ENCODE results near the gene PRMT7. TPM values are rescaled to one million over a fixed set of nuclear protein-coding genes. Genes with fewer than 3 reads are reported as not detected.

The PRMT7 gene
- total RNA-seq, 4 donors from 2014 or later: 74.1 to 91.5 (median 78.0) TPM

DNA sequence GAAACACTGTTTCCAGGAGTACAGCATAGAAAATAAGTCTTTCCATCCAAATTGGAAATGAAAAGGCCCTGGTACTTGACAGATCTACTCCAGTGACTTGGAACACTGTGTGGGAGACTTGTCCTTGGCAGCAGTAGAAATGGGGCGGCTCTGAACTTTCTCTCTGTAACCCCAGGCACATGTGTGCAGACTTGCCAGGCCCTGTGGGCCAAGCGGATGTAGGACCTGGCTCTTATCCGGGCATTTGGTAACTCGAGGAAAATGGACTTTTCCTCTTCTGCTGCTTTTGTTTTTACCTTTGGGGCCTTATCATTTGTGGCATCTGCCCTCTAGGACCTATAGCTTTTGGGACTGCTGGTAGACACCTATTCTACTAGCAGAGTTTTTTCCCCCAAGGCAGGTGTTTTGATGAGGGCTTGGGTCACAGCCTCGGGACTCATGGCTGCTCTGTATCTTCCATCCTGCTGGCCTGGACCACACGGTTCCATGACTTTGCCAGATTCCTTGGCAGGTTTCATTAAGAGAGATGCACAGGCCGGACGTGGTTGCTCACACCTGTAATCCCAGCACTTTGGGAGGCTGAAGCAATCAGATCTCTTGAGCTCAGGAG, 94.0 kb downstream of the PRMT7 start:
- H3K27ac ChIP-seq: no peak overlapping the region
- 75 to 79% methylated on average over 8 of the region's 8 CpGs for WGBS, 2 donors
- no peak for TF ChIP-seq POLR2A (IDR thresholded peaks at IDR 0.05)
- TF ChIP-seq, protein P1, sequence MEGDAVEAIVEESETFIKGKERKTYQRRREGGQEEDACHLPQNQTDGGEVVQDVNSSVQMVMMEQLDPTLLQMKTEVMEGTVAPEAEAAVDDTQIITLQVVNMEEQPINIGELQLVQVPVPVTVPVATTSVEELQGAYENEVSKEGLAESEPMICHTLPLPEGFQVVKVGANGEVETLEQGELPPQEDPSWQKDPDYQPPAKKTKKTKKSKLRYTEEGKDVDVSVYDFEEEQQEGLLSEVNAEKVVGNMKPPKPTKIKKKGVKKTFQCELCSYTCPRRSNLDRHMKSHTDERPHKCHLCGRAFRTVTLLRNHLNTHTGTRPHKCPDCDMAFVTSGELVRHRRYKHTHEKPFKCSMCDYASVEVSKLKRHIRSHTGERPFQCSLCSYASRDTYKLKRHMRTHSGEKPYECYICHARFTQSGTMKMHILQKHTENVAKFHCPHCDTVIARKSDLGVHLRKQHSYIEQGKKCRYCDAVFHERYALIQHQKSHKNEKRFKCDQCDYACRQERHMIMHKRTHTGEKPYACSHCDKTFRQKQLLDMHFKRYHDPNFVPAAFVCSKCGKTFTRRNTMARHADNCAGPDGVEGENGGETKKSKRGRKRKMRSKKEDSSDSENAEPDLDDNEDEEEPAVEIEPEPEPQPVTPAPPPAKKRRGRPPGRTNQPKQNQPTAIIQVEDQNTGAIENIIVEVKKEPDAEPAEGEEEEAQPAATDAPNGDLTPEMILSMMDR (IDR thresholded peaks at IDR 0.05): no peak
- no peak for TF ChIP-seq EP300 (IDR thresholded peaks at IDR 0.05)
- peaks cover 0 to 17% of the 10 kb centered on the region in 2 donors for H3K27me3 ChIP-seq
- H3K4me3 ChIP-seq: no peak overlapping the region
- H3K9me3 ChIP-seq: no peaks in the 10 kb centered on the region
- H3K4me1 ChIP-seq: peaks cover 0 to 6% (median 0%) of the 10 kb centered on the region in 4 donors
- DNase-seq (ENCODE audit: low spot score in 2 of 2): no peak
- H3K36me3 ChIP-seq: no peaks in the 10 kb centered on the region

DNA sequence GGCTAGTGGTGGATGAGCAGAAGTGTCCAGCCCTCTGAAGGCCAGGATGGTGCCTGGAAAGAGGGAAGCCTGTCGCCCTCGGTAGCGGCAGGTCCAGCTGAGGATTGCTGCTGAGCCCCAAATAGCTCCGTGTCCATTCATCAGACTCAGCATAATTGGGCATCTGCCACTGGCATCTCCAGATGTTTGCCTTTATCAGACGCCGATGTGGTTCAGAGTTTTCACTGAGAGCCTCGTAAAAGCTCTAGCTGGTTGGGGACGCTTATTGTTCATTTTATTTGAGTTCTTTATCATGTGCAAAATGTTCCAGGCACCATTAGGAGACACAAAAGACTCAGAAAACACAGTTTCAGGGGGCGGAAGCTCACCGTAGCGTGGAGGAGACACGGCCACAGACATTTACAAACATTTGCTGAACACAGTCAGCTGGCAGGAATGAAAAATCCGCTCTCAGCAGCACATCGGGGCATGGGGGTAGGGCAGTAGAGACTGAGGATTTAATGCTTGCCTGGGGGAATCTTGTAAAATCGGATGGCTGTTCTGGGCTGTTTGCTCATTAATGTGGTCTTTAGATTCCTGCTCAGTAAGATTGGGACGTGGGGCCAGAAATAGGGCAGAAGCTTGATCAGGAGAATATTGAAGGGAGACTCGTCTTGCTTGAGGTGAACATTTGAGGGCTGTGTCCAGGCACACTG, 95.8 kb downstream of the PRMT7 start:
- Histone ChIP-seq H3K27me3 (peaks cover 0 to 18% of the 10 kb centered on the region in 2 donors), H3K4me1 (peaks cover 0 to 6% (median 0%) of the 10 kb centered on the region in 4 donors), H3K27ac (no peak overlapping the region), H3K36me3 (no peaks in the 10 kb centered on the region), H3K9me3 (no peaks in the 10 kb centered on the region), H3K4me3 (no peak overlapping the region)
- DNase-seq (ENCODE audit: low spot score in 2 of 2): no peak
- 28 to 30% methylated on average over 17 of the region's 17 CpGs for WGBS, 2 donors
- TF ChIP-seq POLR2A (IDR thresholded peaks at IDR 0.05) (no peak), EP300 (IDR thresholded peaks at IDR 0.05) (no peak)
- TF ChIP-seq, protein P1 (IDR thresholded peaks at IDR 0.05): no peak

Small RNA genes lying within 50 kb of the gene (small RNA-seq; reads per million reads assigned to genes)
- gene RNU4-30P (not detected), gene RNU6-1262P (not detected)

Other genes with a start within 250 kb of the PRMT7 start
- 100 to 1,000 TPM in 2 of 4 donors, 10 to 100 TPM in 2; 81.4 to 105 (median 97.1) TPM for gene NFATC3, start 225.6 kb upstream of the PRMT7 start, total RNA-seq
- 1 to 10 TPM in 2 of 4 donors, under 1 TPM in 2; 0.42 to 2.4 (median 1.2) TPM for gene ESRP2, start 74.9 kb upstream of the PRMT7 start, total RNA-seq
- 10 to 100 TPM; 26.0 to 51.3 (median 30.2) TPM for gene PLA2G15, start 65.6 kb upstream of the PRMT7 start, total RNA-seq
- 100 to 1,000 TPM; 129 to 202 (median 181) TPM for gene SLC7A6, start 46.5 kb upstream of the PRMT7 start, total RNA-seq
- 10 to 100 TPM; 13.4 to 19.5 (median 14.2) TPM for gene SLC7A6OS, start 73 bp upstream of the PRMT7 start, total RNA-seq
- gene SMPD3, start 137.5 kb downstream of the PRMT7 start, total RNA-seq: 1 to 10 TPM in 1 of 4 donors, under 1 TPM in 3; 0.20 to 3.3 (median 0.63) TPM
- gene ZFP90, start 228.3 kb downstream of the PRMT7 start, total RNA-seq: 10 to 100 TPM; 32.1 to 66.9 (median 48.2) TPM